Inferior parietal cortex (tissue), 1 donor: ENCODE measurements around the gene STK32C.
"Not testable (repeated sequence)": the region's sequence is repeated elsewhere in the genome, so short reads cannot be mapped to it uniquely, and the experiment has no call there.

Source experiments
- DNase-seq: peaks from one replicate; pipeline ENCODE4 v3.0.0-alpha.2; 2016; ENCODE audit errors: extremely low spot score

Gene STK32C

GRCh38 chr10:132302421-132303310, 5.1 kb downstream of the STK32C start:
- DNase-seq = no peak

GRCh38 chr10:132301371-132302330, 6.1 kb downstream of the STK32C start:
- no peak for DNase-seq

DNA sequence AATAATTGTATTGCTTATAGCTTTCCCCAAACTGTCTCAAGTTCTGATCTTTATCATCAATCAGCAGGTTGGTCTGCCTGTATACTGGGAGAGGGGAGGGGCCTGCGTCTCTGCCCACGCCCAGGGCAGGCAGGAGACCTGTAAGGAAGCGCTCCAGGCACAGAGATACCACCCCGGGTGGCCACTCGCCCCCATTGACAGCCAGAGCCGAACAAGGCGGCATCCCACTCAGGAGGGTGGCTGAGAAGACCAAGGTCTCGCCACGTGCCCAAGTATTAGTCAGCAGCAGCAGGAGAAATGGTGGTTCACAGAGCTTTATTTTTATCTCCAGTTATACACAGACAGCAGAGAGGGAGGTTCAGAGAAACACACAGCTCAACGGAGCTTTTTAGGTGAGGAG, 7.2 kb downstream of the STK32C start:
- DNase-seq = no peak

DNA sequence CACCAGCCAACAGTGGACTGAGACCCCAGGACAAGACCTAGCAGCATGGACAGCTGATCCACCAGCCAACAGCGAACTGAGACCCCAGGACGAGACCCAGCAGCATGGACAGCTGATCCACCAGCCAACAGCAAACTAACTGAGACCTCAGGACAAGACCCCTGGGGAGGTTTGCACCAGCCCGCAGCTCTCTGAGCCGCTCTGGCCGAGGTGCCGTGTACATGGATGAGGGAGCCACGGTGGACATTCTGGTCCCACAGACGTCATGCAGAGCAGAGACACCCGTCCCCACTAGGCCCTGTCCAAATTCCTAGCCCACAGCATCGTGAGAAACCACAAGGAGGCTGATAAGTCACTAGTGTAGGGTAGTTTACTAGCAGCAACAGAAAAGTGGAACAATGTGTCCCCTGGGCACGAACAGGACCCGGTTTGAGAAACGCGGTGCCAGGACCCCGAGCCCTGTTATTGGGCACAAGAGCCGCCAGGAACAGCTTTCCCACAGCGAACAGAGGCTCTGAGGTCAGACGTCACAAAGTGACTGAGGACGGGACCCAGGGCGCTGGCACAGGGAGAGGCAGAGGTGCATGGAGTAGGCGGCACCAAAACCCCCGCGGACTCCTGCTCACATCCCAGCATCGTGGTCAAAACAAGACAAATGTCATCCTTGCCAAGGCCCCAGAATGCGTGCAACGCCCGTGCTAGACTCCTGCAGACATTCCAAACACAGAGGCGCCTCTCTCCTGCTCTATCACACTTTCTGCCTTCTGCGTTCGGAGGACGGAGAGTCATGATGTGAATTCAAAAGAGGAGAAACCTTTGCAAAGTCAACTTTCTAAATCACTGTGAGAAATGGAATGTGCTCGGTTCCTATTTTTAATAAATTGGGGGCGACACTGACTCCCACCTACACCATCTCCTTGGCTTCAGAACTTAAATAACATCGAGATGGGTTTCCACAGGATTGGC, 8.1 kb downstream of the STK32C start:
- no peak for DNase-seq

DNA sequence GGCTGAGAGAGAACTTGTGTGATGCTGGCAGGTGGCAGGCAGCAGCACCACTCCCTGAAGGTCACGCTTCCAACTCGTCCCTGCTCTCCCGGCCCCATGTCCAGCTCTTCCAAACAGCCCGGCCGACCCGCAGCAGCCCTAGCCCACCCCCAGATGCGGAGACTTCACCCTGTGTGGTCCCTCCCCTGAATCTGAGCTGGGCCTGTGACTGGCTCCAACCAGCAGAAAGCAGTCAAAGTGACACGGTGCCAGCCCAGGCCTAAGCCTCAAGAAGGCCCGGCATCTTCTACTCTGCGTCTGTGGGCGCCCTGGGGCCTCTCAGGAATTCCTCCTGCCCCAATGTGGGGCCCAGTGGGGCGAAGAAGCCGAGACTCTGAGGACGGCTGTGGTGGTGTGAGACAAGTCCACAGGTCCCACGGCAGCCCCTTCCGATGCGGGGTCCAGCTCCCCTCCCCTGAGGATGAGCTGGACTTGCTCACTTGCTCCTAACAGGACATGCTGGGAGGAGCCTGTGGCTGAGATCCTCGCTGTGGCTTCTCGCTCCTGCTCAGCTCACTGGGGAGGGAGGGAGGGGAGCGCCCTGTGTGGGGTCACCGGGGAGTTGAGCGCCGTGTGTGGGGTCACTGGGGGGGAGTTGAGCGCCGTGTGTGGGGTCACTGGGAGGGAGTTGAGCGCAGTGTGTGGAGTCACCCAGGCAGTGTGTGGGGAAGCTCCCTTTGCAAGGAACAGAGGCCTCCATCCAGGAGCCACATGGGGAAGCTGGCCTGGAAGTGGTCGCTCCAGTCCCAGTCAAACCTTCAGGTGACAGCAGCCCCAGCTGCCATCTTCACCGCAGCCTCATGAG, 9.5 kb downstream of the STK32C start:
- no peak for DNase-seq

GRCh38 chr10:132297526-132297925, 10.2 kb downstream of the STK32C start:
- no peak for DNase-seq

GRCh38 chr10:132296666-132297443, 10.9 kb downstream of the STK32C start:
- DNase-seq = no peak

DNA sequence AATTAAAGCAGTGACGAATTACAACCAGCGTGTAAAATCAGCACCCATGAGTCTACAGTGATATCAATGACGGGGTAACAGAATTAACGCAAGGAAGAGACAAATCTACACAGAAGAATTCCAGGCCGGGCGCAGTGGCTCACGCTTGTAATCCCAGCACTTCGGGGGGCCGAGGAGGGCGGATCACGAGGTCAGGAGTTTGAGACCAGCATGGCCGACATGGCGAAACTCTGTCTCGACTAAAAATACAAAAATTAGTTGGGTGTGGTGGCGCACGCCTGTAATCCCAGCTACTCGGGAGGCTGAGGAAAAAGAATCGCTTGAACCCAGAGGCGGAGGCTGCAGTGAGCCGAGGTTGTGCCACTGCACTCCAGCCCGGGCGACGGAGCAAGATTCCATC, 12.3 kb downstream of the STK32C start:
- not testable (repeated sequence) for DNase-seq

- DNase-seq = no peak
Observed at GRCh38 chr10:132294561-132295318, 13.0 kb downstream of the STK32C start.

DNA sequence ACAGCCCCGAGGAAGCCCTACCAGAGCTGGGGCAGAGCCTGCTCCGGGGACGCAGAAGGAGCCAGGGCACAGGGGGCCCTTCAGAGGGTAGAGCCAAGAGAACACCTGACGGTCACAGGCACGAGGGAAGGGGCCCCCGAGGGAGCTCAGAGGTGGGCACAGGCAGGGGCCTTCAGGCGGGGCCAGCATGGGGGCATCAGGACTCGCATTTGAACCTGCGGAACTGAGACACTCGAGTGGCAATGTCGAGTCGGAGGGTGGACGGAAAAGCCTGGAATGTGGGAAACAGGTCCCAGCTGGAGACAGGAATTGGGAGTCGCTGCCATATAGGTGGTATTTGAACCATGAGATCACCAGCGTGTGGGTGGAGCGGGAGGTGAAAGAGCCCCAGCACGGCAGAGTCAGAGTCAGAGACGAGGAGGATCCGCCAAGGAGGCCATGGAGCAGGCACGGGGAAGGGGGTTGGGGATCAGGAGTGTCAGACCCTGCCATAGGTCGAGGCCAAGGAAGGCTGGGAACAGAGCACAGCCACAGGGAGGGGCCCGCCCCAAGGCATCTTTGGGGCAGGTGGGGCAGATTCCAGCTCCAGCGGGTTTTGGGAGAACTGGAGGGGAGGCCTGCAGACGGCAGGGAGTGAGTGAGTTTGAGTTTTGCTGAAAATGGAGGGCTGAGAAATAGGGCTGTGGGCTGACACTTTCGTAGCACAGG, 13.8 kb downstream of the STK32C start:
- no peak for DNase-seq

DNA sequence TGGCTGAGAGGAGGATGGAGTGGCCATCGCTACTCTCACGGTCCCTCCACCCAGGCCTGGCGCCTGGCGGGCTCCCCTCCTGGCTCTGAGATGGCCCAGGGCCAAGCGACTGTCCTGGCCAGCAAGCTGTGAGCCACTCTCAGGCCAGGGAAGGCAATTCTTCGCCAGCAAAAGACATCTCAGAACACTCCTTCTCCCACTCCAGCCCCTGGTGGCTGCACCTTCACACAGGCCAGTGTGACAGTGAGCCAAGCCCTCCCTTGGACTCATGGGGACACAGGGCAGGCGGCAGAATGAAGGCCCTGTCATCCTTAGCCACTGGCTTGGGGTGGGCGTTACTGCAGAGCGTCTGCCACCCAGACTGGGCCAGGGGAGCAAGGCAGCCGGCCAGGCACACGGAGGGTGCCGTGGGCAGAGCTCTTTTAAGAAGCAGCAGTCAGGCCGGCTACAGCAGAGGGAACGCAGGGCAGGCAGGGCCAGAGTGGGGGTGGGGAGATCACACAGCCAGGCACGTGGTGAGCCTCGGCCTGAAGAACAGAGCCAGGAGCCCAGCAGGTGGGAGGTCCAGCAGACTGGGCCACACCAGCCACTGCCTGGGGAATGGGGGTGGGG, 14.4 kb downstream of the STK32C start:
- no peak for DNase-seq

DNA sequence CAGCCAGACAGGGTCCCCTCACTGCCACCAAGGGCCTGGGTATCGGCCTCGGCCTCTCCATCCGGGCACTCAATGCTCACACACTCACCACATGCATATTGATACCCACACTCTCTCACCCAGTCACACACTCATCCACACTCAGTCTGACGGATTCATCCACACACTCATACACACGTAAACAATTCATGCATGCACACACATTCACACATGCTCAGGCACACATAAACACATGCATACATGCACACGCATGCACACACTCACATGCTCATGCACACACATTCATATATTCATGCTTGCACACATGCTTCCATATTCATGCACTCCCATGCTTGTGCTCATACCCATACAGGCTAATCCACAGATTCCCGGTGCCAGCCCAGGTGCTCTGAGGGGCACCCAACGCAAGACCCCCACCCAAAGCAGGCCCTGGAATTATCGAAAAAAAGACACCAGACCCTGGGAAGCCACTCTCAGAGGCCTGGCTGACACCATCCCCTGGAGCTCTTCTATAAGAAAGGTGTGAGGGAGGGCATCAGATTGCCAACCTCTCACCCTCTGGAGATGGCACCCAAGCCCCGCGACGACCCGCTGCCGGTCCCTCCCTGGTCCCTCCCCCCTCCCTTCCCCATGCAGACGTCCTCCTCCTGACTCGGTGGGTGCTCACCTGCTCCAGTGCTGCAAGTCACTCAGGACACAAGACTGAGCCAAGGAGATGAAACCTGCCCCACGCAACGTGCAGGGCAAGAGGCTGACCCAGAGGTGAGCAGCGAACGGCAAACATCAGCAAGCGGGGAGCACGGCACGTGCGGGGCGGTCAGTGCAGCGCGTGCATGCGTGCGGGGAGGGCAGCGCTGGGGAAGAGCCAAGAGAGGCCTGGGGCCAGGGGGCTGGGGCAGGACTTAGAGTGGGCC, 15.2 kb downstream of the STK32C start:
- DNase-seq = no peak

- DNase-seq = no peak
Observed at GRCh38 chr10:132291826-132292225, 15.9 kb downstream of the STK32C start.

DNA sequence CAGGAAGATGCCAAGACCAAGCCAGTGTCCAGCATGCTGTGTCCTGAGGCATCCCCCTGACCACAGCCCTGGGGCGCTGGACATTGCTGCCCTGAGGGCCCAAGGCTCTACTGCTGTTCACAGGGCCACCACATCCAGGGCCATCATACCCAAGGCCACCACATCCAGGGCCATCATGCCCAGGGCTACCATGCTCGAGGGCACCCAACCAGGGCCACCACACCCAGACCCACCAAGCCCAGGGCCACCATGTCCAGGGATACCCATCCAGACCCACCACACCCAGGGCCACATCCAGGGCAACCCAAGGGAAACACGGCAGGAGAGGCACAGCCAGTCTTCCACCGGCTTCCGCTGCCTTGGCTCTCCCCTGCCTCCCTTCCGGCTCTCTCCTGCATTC, 17.1 kb downstream of the STK32C start:
- DNase-seq = no peak

GRCh38 chr10:132289439-132289838, 18.3 kb downstream of the STK32C start:
- no peak for DNase-seq

DNA sequence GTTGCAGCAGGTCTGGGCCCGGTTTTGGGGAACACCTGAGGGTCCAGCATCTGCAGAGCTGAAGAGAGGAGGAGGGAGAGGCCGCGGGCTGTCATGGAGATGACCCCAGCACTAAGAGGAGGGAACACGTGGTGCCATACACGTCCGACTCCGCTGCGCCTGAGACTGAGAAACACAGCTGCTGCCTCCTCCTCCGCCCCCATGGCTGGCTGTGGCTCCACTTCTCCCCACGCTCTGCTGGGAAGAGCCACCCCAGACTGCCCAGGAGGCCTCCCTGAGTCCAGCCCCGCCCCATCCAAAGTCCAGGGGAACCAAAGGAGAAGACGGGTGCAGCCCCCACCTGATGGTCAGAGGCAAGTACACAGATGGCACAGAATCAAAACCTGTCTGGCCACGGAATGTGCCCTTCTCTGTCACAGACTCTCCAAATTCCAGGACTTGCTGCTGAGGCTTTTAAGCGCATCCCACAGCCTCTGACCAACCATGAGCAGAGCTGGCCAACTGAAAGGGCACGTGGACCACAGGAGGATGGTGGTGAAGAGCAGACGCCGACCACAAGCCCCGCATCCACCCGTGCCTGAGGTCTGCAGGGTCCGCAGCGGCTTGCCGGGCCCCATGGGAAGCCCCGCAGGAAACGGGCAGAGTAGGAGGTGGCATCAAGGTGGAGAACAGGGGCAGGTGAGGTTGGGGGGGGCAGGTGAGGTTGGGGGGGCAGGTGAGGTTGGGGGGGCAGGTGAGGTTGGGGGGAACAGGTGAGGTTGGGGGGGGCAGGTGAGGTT, 24.0 kb downstream of the STK32C start:
- DNase-seq = no peak
